ENCODE measurements around the gene DHX29.

GRCh38 chr5:55289808-55290207, 17.7 kb downstream of the DHX29 start:
- TF ChIP-seq, protein P1, sequence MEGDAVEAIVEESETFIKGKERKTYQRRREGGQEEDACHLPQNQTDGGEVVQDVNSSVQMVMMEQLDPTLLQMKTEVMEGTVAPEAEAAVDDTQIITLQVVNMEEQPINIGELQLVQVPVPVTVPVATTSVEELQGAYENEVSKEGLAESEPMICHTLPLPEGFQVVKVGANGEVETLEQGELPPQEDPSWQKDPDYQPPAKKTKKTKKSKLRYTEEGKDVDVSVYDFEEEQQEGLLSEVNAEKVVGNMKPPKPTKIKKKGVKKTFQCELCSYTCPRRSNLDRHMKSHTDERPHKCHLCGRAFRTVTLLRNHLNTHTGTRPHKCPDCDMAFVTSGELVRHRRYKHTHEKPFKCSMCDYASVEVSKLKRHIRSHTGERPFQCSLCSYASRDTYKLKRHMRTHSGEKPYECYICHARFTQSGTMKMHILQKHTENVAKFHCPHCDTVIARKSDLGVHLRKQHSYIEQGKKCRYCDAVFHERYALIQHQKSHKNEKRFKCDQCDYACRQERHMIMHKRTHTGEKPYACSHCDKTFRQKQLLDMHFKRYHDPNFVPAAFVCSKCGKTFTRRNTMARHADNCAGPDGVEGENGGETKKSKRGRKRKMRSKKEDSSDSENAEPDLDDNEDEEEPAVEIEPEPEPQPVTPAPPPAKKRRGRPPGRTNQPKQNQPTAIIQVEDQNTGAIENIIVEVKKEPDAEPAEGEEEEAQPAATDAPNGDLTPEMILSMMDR (IDR thresholded peaks at IDR 0.05), result no peak
- TF ChIP-seq POLR2A (IDR thresholded peaks at IDR 0.05), result no peak
- TF ChIP-seq EP300 (IDR thresholded peaks at IDR 0.05), result no peak
- no peak for TF ChIP-seq POLR2AphosphoS5 (IDR thresholded peaks at IDR 0.05)

Data from suprapubic skin (tissue), 4 donors.